ENCODE measurements around the gene IGSF3.

The IGSF3 gene

DNA sequence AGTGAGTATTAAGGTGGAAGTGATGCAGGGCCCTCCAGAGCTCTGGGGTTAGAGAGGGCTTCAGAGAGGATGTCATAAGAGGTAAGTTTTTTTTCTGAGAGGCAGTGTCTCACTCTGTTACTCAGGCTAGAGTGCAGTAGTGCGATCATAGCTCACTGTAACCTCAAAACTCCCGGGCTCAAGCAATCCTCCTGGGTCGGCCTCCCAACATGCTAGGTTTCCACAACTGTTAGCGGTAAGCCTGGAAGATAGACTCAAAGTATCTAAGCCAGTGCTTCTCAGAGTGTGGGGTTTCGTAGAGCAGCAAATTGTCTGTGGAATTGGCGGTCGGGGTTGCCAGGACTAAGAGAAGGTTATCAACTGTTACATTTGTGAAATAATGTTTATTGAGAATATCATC lies 18.6 kb upstream of the IGSF3 start:
- no peak for DNase-seq

DNA sequence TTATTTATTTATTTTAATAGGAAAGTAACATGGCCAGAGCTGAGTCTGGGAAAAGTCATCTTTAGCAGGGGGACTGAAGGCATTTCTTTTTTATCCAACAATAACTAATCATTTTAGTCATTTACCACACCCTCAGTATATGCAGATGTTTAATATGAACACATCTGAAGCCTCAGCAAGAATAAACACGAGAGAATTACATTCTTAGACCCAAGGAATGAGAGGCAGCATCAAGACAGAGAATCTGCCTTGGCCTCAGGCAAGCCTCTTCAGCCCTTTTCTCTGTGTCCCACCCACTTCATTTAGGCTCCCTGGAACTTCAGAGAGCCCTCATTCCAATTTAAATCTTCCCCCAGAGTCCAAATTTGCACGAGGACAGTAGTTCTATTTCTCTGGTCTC lies 17.0 kb upstream of the IGSF3 start:
- no peak for DNase-seq

DNA sequence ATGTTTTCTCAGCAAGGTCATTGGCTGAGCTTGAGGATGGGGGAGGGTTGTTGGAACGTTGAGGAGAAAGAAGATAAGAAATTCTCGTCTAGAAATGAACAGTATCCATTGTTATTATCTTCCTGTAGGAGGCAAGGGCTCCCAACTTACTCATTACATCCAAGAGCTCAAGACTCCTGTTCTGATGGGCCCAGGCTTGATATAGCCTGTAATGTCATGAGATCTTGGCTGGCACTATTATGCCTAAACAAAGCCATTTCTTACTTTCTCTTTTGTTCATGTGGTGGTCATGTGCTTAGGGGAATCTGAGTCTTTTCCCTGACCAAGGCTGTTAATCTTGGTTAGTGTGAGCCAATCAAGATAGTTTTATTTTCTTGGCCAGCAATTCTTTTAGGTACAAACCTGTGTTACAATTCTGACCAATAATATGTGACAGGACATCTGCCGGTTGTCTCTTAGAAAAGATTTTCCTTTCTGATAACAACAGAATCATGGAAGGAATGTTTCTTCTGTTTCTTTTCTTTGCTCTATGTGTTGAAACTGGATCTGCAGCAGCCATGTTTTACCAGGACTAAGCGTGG lies 15.2 kb upstream of the IGSF3 start:
- no peak for DNase-seq

DNA sequence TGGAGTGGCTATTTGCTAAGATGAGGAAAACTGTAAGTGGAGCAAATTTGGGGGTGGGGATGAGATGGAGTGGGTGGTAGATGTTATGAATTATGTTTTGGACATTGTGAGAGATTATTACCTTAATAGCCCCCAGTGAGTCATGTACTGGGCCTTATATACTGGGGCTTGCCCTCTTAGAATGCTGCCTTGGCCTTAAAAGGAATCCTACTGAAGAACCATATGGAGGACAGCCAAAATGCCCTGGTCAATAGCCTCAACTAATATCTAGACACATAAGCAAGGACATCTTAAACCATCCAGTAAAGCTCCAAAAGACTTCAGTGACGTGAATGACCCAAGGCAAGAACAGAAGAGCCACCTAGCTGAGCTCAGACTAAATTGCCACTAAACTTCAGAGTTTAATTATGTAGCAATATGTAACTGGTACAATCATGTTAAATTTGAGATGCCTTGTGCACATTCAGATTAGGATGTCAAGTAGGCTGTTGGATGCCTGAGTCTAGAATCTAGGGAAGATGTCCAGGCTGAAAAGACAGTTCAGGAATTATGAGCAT lies 13.9 kb upstream of the IGSF3 start:
- no peak for DNase-seq

DNA sequence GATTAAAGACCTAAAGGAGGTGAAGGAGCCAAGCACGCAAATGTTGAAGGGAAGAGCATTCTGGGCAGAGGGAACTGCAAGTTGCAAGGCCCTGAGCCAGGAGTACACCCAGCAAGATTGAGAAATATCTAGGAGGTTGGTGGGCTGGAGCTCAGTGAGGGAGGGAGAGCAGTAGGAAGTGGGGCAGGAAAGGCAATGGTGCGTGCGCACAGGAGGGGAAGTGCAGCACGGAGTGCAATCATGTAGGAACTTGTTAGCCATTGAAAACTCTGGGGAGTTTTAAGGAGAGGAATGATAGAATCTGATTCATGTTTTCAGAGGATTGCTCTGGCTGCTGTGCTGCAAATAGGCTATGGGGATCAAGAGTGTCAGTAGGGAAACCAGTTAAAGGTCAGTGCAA lies 13.2 kb upstream of the IGSF3 start:
- DNase-seq, result no peak

DNA sequence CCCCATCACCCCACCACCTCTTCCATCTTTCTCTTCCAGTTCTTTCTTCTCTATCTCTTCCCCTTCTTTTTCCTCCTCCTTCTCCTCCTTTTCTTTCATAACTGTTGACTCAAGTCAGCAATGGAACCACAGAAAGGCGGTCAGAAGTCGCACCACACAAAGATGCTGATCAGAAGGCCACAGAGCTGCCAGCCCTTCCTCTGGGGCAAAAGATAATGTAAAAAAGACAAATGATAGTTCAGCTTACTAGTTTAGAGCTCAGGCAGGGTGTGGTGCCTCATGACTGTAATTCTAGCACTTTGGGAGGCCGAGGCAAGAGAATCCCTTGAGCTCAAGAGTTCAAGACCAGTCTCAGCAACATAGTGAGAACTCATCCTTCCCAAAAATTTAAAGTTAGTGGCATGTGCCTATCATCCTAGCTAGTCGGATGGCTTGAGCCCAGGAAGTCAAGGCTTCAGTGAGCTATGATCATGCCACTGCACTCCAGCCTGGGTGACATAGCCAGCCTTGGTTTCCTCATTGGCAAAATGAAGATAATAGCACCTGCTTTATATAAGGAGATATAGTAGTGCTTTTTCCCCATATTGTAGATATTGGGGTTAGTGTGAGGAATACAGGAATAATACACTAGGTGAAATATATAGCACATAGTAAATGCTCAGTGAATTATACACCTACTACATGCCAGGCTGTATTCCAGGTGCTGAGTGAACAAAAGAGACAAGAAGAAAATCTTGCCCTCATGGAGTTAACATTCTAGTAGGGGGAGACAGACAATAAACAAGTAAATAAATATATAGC lies 12.5 kb upstream of the IGSF3 start:
- no peak for DNase-seq

DNA sequence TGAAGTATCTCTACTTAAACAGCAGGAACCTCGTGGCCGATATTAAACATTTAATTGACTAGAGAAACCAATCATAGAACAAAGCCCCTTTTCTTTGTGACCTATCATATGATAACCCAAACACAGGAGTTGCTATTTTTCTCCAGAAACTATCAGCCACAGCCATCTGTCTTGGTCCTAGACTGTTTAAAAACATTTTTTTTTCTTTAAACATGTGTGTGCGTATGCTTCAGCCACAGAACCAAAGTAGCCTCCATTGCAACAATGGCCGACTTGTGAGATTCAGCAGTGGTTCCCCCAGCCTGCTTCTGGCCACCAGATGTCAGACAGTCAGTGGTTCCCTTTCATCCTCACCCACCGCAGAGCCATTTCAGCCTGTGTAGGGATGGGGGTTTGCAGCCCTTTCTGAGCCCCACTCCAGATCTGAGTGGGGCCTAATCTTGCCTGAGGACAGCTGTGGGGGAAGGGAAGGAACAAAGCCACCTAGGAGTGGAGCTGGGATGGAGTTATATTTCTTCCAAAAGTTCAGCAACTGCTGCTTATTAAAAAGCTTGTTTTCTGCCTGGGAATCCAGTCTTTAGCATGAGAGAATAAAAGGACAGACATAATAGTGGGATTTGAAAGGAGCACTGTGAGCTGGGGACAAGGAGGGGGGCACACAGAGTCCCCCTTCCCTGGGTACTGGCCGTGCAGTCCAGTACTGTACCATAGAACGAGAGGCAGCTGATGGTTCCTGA lies 11.7 kb upstream of the IGSF3 start:
- no peak for DNase-seq

DNA sequence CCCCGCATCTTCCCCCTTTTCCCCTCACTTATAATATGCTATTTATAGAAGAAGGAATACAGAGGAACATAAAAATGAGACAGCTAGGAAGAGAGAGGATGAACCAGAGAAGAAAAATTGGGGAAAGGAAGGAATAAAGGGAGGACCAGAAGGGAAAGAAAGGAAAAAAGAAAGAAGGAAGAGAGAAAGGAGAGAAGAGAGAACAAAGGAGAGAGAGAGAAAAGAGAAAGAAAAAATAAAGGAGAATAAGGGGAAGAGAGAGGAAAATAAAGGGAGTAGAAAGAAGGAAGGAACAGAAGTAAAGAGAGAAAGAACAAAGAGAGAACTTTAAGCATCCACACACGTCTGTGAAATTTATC lies 11.2 kb upstream of the IGSF3 start:
- DNase-seq, result no peak

DNA sequence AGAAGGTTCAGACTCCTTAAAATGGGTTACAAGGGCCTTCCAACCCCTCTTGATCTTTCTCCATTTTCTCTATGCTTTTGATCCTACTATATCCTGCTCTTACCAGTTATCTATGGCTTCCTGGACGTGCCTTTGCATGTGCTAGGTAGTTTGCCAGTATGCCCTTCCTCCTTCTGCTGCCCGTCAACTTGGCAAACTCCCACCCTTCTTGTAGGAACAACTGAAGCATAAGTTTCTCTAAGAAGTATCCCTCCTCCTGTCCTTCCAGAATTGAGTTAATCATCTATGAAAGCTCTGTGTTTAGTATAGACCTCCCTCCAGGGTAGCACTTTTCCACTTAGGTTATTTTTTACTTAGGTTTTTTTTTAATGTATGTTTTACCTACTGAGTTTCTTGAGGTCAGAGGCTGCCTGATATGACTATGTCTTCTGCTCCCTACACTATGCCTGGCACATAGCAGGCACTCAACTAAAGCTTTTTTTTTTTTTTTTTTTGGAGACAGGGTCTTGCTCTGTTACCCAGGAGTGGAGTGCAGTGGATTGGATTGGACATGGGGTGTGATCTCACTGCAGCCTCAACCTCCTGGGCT lies 10.0 kb upstream of the IGSF3 start:
- DNase-seq, result no peak

DNA sequence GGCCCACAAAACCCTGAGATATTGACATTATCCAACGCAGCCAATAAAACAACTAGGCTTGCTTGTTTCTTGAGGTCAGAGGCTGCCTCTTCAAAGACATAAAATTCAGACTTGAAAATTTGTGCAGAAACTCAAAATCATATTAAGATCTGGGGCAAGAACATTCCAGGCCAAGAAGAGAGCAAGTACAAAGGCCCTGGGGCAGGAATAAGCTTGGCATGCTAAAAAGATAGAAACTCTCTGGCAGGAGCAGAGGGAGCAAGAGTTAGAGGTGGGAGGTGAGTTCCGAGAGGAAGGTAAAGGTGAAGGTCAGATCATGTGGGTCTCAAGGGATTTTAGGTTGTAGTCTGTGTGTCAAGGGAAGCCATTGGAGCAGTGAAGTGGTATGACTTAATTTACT lies 8.8 kb upstream of the IGSF3 start:
- DNase-seq, result no peak

DNA sequence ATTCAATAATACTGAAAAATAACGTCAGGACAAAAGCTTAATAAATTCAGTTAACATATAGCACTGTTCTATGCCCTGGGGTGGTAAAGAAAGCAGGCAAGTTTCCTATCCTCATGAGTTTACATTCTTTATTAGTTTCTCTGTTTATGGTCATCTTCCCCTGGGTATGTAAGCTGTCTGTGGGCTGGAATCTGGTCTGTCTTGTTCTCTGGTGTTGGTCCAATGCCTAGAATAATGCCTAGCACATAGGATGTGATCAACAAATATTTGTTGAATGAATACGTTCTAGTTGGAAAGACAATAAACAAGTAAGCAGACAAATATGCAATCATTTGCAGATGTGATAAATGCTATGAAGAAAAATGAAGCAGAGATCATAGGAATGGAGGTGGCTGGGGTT lies 7.2 kb upstream of the IGSF3 start:
- no peak for DNase-seq

DNA sequence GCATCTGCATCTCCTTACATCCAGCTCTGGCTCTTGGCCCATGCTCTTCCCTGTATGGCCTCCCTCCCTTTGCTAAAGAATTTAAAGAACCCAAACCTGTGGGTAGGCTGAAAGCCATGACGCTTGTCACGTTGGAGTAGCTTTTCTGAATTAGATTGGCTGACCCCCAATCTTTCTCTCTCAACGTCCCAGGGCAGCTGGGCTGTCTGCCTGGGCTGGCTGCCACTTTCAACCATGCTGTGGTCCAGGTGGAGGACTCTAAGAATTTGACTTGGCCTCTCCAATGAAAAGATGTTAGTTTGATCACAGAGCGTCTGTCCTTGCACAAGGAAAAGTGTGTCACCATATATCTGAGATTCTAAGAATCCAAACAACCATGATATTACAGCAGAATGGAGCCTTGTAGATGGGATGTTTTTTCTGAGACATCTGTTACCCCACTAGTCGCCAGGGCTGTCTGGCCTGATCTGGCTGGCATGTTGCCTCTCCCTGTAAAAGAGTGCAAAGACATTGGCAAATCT lies 6.5 kb upstream of the IGSF3 start:
- DNase-seq, result no peak

DNA sequence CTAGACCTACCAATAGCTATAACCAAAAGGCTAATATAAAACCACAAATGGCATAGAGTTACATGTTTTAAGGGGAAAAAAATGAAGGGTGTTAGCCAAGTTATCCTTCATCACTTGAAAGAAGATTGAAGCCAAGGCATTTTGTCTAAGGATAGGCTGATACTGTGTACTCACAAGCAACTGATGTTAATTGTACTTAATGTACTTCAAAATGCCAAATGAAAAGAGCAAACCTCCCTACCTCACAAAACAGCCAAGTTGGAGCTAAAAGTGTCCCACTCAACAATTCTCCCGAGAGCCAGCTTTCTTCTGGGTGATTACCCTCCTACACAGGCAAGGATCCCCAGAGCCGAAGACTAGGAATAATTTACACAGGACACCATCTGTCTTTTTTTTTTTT lies 4.4 kb upstream of the IGSF3 start:
- DNase-seq, result no peak

DNA sequence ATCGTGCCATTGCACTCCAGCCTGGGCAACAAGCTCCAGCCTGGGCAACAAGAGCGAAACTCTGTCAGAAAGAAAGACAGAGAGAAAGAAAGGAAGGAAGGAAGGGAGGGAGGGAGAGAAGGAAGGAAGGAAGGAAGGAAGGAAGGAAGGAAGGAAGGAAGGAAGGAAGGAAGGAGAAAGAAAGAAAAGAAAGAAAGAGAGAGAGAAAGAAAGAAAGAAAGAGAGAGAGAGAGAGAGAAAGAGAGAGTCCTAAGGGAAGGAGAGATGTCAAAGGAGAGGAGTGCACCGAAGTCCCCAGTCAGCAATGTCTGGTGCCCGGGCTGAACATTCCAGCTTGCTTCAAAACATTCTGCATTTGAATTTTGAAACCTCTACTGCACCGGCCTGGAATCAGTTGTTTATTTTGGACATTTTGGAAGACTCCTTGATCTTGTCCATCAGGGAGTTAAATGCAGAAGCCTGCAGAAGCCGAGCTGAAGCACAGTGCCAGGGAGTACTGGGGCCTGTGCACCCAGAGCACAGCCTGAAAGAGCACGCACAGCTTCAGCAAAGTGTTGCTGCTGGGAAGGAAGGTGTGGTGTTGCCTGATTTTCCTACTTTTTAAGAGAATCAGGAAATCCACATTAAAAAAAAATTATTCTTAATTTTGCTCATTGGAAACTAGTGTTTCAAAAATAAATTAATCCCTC lies 3.7 kb upstream of the IGSF3 start:
- no peak for DNase-seq

DNA sequence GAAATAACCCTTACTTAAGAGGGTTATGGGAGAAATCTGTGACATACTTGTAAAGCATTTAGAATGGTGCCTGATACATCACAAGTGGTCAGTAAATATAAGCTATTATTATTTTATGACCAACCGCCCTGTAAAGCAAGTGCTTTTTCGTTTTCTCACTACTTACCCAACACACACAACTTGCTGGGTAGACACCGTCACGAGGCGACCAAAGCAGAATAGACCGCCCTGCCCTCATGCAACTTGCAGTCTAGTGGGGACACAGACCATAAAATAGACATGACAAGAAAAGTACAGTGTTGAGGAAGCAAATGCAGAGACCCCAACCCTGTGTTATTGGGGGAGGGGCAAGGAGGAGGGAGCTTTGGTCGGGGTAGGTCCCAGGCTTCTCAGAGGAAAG lies 744 bp upstream of the IGSF3 start:
- no peak for DNase-seq

DNA sequence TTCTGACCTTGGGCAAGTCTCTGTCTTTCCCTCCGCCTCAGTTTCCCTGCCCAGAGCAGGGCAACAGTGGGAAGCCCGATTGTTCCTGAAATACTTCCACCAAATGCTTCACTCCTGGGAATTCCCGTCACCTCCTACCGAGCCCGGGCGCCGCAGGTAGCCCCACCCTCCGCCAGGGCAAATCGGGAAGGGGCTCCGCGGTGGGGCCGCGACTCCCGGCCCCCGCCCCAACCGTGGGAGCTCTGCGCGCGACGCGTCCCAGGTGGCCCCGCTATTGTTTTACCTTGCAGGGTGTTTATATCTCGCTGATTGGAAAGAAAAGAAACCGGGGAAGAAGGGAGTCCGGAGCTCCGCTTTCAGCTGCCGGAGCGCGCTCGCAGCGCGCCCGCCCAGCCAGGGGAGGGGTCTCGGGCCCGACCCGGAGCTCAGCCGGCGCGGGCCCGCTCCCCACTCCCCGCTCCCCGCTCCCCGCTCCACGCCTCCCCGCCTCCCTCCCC lies 407 bp downstream of the IGSF3 start:
- DNase-seq, result no peak

DNA sequence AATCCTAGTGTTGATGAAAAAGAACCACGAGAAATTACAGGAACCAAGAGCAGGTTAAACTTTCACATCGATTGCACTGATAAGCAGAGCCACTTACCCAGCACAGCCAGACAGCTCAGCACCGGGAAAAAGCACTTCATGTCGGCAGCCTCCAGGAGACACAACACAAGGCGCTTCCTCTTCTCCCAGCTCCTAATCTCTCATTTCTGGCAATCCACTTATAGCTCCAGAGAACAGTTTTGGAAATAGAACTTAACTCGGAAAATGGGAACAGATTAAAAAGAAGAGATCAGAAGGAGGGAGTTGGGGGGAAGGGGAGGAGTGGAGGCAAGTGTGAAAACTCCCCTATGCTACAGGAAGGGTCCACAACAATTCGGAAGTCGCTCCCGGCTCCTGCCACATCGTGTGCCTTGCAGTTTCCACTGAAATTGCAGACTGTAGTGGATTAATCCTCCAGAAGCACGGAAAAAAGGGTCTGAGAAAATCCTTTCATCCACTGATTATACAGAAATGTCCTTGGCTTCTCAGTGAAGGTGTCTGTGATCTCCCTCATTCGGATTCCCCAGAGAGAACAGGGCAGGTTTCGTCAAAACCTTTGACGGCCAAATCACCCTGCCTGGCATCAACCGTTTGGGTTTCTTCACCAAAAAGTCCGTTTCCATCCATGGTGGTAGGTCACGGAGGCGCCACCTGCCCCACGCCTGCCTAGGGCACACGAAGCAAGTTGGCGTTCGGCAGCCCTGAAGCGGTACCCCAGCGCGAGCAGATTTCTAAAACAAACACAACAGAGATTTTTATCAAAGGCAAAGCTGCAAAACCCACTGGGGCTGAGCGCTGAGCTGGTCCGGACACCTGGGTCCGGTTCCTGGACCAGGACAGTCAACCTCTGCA lies 1.1 kb downstream of the IGSF3 start:
- no peak for DNase-seq

DNA sequence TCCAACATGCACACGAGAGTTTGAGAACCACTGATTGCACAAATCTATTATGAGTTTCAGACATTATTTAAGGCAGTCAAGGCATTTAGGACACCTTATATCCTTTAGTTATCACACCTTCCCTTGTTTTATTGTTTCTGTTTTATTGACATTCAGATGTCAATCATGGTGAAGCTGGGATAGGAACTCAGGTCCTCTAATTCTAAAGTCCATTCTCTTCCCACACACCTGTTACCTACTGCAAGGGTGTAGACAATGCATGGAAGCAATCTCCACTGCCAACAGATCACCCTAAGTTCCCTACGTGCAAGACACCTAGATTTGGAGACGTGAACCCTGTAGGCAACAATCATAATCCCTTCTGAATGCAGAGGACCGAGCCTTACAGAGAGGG lies 2.6 kb downstream of the IGSF3 start:
- DNase-seq, result no peak

DNA sequence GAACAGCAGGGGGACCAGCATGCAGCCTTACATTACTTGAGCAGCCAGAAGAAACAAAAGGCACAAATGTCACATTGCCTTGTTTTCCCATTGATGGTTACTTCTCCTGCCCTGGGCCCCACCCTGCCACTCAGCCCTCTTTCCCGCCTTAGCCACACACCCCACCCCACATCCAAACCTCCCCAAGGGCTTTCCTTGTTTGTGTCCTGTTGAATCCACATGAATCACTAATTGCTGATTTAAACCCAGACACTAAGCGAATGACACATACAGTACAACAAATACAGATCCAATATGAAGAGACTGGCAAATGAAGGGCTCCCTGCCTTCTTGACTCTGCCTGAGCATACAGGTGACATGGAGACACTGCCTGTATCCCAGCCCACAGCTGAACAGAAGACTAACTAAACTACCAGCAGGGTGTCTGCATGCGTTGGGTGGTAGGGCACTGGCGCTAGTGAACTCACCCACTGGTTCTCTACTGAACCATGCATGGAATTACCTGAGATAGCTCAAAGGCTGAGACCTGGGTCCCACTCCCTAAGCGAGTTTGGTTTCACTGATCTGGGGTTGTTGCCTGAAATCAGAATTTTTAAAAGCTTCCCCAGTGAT lies 3.1 kb downstream of the IGSF3 start:
- DNase-seq, result no peak

DNA sequence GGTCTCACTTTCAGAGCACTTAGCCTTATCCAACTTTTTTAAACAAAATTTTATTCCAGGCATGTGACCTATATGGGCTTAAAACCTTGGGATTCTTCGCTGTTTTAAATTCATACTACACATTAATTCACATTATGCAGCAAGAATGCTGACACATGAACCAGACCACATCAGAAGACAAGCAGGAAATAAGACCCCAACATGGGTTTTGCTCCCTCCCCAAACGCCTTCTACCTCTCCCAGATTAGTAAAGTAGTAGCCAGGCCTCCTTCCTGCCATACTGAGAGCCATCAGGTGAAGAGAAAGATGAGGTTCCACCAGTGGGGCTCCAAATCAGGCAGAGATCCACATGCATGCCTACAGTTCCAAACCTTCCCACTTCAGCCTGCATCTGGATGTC lies 3.7 kb downstream of the IGSF3 start:
- DNase-seq, result no peak

DNA sequence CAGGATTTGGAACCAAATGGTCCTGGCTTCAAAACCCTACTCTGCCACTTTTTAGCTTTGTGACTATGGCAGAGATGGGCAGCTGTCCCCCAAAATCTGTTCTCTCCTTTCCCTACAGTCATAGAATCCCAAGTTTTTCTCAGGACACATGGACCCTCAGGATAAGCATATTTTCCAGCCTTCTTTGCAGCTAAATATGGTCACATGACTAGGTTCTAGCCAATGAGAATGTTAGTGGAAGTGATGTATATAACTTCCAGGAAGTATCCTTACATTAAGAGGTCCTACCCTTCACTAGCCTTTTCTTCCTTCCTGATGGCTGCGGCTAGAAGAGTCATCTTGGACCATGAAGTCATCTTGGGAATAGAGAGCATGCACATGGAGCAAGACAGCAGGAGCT lies 5.9 kb downstream of the IGSF3 start:
- DNase-seq, result no peak
